Renal cortex interstitium (tissue), 15 donors: Measurements from ENCODE around the gene TMEM150A. TPM values are rescaled to one million over a fixed set of nuclear protein-coding genes. Genes with fewer than 3 reads are reported as not detected.
A peak's percentile ranks its signal among the peaks of the same experiment; 100 is the strongest.

Experiments
- DNase-seq, 11 donors: peaks; one replicate each; pipeline ENCODE4 v3.0.0-alpha.2; 2013; ENCODE audit warnings: low read depth in 9 of 11, low spot score in 4 of 11; ENCODE audit errors: extremely low read depth in 1 of 11
- long read RNA-seq, 16 experiments: transcript quantifications; one replicate each; lab custom pipeline, GENCODE V29; 2026
- polyA plus RNA-seq, 3 donors: library from polyadenylated mRNA; unstranded; fragments of 120-200 nt; gene quantifications; one replicate each; pipeline ENCODE4 v1.2.1, GENCODE V29; 2013; ENCODE audit not compliant: insufficient read length in 3 of 3

Gene TMEM150A, protein sequence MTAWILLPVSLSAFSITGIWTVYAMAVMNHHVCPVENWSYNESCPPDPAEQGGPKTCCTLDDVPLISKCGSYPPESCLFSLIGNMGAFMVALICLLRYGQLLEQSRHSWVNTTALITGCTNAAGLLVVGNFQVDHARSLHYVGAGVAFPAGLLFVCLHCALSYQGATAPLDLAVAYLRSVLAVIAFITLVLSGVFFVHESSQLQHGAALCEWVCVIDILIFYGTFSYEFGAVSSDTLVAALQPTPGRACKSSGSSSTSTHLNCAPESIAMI
- 10 to 100 TPM; 34.4 to 44.8 (median 41.6) TPM for polyA plus RNA-seq
- long read RNA-seq, donor 1, transcript TMEM150A-202 (8 exons, 1,518 nt): major isoform, 6 of 8 reads
- long read RNA-seq, donor 1, partial matches to known transcripts: 0 of 8 reads
- long read RNA-seq, donor 1, other reads (novel, unspliced or antisense): 0 of 8 reads
- long read RNA-seq, donor 2, transcript TMEM150A-202 (8 exons, 1,518 nt): major isoform, 5 of 45 reads
- long read RNA-seq, donor 2, partial matches to known transcripts: 33 of 45 reads
- long read RNA-seq, donor 2, other reads (novel, unspliced or antisense): 6 of 45 reads
- long read RNA-seq, donor 3, transcript TMEM150A-202 (8 exons, 1,518 nt): major isoform, 11 of 15 reads
- long read RNA-seq, donor 3, partial matches to known transcripts: 0 of 15 reads
- long read RNA-seq, donor 3, other reads (novel, unspliced or antisense): 0 of 15 reads
- long read RNA-seq, donor 4, transcript TMEM150A-202 (8 exons, 1,518 nt): major isoform, 6 of 7 reads
- long read RNA-seq, donor 4, partial matches to known transcripts: 0 of 7 reads
- long read RNA-seq, donor 4, other reads (novel, unspliced or antisense): 0 of 7 reads
- long read RNA-seq, donor 5: 0 reads
- long read RNA-seq, donor 6, transcript TMEM150A-203 (7 exons, 1,776 nt): major isoform, 5 of 12 reads
- long read RNA-seq, donor 6, partial matches to known transcripts: 0 of 12 reads
- long read RNA-seq, donor 6, other reads (novel, unspliced or antisense): 0 of 12 reads
- long read RNA-seq, donor 7, transcript TMEM150A-202 (8 exons, 1,518 nt): major isoform, 14 of 17 reads
- long read RNA-seq, donor 7, partial matches to known transcripts: 0 of 17 reads
- long read RNA-seq, donor 7, other reads (novel, unspliced or antisense): 0 of 17 reads
- long read RNA-seq, donor 8, transcript TMEM150A-203 (7 exons, 1,776 nt): minor isoform, 9 of 27 reads
- long read RNA-seq, donor 8, transcript TMEM150A-202 (8 exons, 1,518 nt): major isoform, 12 of 27 reads
- long read RNA-seq, donor 8, partial matches to known transcripts: 0 of 27 reads
- long read RNA-seq, donor 8, other reads (novel, unspliced or antisense): 0 of 27 reads
- long read RNA-seq, donor 9, transcript TMEM150A-202 (8 exons, 1,518 nt): major isoform, 8 of 11 reads
- long read RNA-seq, donor 9, partial matches to known transcripts: 0 of 11 reads
- long read RNA-seq, donor 9, other reads (novel, unspliced or antisense): 0 of 11 reads
- long read RNA-seq, donor 10, transcript TMEM150A-202 (8 exons, 1,518 nt): major isoform, 8 of 12 reads
- long read RNA-seq, donor 10, partial matches to known transcripts: 0 of 12 reads
- long read RNA-seq, donor 10, other reads (novel, unspliced or antisense): 0 of 12 reads
- long read RNA-seq, donor 11, transcript TMEM150A-202 (8 exons, 1,518 nt): major isoform, 6 of 10 reads
- long read RNA-seq, donor 11, partial matches to known transcripts: 0 of 10 reads
- long read RNA-seq, donor 11, other reads (novel, unspliced or antisense): 0 of 10 reads
- long read RNA-seq, donor 12, partial matches to known transcripts: 0 of 2 reads
- long read RNA-seq, donor 12, other reads (novel, unspliced or antisense): 0 of 2 reads
- long read RNA-seq, donor 13, transcript TMEM150A-202 (8 exons, 1,518 nt): major isoform, 10 of 19 reads
- long read RNA-seq, donor 13, transcript TMEM150A-203 (7 exons, 1,776 nt): minor isoform, 5 of 19 reads
- long read RNA-seq, donor 13, partial matches to known transcripts: 0 of 19 reads
- long read RNA-seq, donor 13, other reads (novel, unspliced or antisense): 0 of 19 reads
- long read RNA-seq, donor 14, transcript TMEM150A-202 (8 exons, 1,518 nt): major isoform, 6 of 9 reads
- long read RNA-seq, donor 14, partial matches to known transcripts: 0 of 9 reads
- long read RNA-seq, donor 14, other reads (novel, unspliced or antisense): 0 of 9 reads
- long read RNA-seq, donor 15, partial matches to known transcripts: 0 of 4 reads
- long read RNA-seq, donor 15, other reads (novel, unspliced or antisense): 0 of 4 reads
- long read RNA-seq, donor 16, transcript TMEM150A-203 (7 exons, 1,776 nt): minor isoform, 9 of 22 reads
- long read RNA-seq, donor 16, transcript TMEM150A-202 (8 exons, 1,518 nt): major isoform, 11 of 22 reads
- long read RNA-seq, donor 16, partial matches to known transcripts: 0 of 22 reads
- long read RNA-seq, donor 16, other reads (novel, unspliced or antisense): 0 of 22 reads

DNA sequence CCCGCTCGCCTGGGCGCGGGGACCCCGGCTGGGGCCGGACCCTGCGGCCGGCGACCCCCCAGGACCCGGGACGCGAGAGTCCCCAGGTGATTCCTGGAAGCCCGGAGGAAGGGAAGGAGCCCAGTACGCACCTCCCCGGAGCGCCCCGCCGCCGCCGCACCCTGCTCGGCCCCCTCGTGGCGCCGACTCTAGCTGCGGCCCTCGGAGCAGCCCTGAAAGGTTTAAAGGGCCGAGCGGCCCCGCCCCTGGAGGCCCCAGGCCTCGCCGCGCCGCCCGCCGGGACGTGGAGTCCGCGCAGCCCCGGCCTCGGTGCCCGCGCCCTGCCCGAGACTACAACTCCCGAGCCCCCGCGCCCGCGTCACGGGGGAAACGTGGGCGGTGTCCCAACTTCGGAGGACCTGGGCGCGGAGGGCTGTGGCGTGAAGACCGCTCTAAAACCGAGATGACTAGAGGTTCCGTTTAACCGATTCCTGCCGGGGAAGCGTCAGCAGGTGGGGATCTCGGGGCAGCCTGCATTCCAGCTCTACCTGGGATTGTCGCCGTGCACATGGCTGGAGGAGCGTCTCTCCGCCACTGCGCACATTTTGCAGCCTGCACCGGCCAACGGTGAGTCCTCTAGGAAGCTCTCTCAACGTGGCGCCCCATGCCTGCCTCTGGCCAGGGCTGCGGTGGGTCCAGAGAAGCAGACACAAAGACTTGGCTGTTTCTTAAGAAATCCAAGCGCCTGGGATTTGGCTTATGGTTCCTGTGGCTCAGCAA, at the start of gene TMEM150A:
Gene TMEM150A, minus strand, starts transcription at position 223 of the 759 bp plus-strand sequence. CDS start 750 bp downstream, outside the sequence.
- DNase-seq: peak in 10 of 11 donors; percentile 66 to 94 (median 87)

- no peak for DNase-seq
Observed at GRCh38 chr2:85652056-85652455, 49.6 kb upstream of the TMEM150A start.

- DNase-seq: no peak
Observed at GRCh38 chr2:85651097-85651496, 48.6 kb upstream of the TMEM150A start.

DNA sequence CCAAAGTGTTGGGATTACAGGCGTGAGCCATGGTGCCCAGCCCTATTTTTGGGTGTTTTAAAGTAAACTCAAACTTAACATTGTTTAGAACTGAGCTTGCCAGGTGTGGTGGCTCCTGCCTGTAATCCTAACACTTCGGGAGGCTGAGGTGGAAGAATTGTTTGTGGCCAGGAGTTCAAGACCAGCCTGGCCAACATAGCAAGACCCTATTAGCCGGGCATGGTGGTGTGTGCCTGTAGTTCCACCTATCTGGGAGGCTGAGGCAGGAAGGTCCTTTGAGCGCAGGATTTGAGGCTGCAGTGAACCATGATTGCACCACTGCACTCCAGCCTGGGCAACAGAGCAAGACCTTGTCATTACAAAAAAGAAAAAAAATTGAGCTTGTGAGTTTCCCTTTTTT, 48.0 kb upstream of the TMEM150A start:
- no peak for DNase-seq

DNA sequence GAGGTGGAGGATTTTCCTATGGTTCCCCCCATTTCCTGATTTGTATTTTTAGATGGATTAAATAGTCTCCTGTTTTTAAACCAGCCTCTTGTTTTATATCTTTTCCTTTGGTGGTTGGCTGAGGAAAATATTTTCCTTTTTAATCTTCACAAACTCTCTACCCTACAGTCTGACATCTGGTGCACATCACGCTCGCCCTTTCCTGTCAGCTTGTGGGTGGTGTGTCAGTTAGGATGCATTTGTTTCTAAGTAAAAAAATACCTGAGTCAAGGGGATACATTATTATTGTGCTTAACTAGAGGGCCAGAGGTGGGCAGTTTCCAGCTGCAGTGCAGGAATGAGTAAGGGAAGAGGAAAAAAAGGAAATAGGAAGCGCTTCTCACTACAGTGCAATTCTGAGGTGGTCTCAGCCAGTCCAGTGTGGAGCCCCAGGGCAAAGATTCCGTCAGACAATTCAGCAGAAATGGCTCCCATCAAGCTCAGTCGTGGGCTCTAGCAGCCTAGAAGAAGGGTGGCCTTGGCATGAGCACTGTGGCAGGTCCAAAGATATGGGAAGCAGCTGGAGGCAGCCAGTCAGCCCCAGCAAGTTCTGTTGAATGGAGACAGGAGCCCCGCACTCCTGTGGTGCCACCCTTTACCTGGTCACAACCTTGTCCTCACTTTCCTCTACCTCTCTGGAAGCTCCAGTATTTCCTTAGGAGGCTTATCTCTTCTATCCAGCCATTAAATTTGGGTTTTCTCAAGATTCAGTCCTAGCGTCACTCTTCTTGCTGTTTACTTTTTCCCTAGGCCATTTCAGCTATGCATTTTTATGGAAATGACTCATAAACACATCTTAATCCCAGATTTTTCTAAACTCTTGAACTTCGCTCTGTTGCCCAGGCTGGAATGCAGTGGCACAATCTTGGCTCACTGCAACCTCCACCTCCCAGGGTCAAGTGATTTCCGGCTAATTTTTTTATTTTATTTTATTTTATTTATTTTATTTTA, 47.0 kb upstream of the TMEM150A start:
- DNase-seq: no peak

- no peak for DNase-seq
Observed at GRCh38 chr2:85648619-85649018, 46.1 kb upstream of the TMEM150A start.

GRCh38 chr2:85647823-85648526, 45.5 kb upstream of the TMEM150A start:
- DNase-seq: no peak

DNA sequence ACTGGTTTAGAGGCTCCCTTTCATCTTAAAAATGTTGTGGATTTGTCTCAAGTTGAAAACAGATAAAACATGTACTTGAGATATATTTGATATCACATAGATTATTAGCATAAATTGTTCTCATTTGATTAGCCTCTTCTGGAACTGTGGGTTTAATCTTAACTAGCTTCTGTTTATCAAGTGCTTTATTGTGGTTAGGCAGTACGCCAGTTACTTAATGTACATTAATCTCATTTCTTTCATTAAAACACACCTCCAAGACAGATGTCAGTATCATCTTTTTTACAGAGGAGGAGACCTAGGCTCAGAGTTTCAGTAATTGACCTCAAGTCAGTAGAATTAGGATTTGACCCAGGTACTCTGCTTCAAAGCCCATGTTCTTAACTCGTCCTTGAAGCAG, 43.7 kb upstream of the TMEM150A start:
- DNase-seq: no peak

GRCh38 chr2:85644909-85645308, 42.4 kb upstream of the TMEM150A start:
- no peak for DNase-seq

DNA sequence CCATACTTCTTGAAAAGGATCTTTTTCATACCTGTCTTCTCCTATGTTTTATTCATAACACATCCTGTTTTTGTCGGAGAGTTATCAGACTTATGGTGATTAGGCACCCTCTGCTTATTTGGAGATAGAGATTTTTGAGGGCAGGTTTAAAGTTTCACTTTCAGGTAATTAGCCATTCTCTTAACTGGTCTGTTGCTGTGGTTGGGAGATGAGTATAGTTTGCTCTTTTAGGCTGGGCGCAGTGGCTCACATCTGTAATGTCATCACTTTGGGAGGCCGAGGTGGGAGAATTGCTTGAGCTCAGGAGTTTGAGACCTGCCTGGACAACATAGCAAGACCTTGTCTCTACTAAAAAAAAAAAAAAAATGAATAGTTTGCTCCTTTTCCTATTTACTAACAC, 40.2 kb upstream of the TMEM150A start:
- DNase-seq: no peak

DNA sequence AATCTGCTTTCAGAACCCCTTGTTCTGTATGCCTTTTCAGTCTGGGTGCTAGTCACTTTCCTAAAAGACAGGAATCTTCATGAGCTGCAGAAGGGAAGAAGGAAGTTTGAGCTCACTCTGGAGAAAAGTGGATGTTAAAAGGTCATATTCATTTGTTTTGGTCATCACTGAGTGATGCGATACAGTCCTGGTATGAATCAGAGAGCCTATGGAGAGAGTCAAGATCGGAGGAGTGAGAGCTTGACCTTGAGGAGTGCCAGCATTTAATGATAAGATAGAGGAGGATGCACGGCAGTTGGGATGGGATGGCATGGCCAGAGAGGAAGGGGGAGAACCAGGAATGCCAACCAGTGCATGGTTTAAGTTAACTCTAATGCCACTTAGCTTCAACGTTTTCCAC, 33.1 kb upstream of the TMEM150A start:
- DNase-seq: no peak

- no peak for DNase-seq
Observed at GRCh38 chr2:85635011-85635410, 32.5 kb upstream of the TMEM150A start.

DNA sequence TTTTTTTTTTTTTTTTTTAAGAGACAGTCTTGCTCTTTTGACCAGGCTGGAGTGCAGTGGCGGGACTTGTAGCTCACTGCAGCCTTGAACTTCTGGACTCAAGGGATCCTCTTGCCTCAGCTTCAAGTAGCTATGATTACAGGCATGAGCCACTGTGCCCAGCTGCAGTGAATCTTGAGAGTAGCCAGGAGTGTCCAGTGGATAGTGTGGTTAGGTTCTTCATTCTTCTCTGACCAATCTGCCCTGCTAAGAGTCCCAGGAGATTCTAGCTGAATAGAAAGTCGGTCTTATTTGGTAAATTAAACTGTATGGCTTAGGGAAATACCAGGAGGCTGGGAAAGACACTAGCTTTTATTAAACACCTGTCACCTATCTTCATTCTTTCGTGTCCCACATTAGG, 28.8 kb upstream of the TMEM150A start:
- no peak for DNase-seq

GRCh38 chr2:85628658-85629057, 26.2 kb upstream of the TMEM150A start:
- no peak for DNase-seq
